ENCODE results near the gene ITGA1. TPM values are rescaled to one million over a fixed set of nuclear protein-coding genes. Genes with fewer than 3 reads are reported as not detected.

Gene ITGA1
- total and polyA plus RNA-seq, 2 of the 13 experiments (the other 11 are each of a cell fraction or from before 2014, with no cell fraction given), result 23.1 to 28.6 TPM

DNA sequence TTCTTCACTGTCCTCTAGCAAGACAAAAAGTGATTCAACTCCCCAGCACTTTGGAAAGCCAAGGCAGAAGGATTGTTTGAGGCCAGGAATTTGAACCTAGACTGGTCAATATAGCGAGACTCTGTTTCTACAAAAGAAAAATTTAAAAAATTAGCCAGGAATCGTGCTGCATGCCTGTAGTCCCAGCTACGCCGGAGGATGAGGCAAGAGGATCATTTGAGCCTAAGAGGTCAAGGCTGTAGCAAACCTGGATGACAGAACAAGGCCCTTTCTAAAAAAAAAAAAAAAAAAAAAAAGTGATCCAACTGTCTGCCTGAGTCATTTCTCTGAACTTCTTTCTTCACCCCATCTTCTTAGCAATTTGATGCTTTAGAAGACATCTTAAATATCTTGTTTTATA is 213.8 kb downstream of the ITGA1 start (continued):
- TF ChIP-seq, protein P1, sequence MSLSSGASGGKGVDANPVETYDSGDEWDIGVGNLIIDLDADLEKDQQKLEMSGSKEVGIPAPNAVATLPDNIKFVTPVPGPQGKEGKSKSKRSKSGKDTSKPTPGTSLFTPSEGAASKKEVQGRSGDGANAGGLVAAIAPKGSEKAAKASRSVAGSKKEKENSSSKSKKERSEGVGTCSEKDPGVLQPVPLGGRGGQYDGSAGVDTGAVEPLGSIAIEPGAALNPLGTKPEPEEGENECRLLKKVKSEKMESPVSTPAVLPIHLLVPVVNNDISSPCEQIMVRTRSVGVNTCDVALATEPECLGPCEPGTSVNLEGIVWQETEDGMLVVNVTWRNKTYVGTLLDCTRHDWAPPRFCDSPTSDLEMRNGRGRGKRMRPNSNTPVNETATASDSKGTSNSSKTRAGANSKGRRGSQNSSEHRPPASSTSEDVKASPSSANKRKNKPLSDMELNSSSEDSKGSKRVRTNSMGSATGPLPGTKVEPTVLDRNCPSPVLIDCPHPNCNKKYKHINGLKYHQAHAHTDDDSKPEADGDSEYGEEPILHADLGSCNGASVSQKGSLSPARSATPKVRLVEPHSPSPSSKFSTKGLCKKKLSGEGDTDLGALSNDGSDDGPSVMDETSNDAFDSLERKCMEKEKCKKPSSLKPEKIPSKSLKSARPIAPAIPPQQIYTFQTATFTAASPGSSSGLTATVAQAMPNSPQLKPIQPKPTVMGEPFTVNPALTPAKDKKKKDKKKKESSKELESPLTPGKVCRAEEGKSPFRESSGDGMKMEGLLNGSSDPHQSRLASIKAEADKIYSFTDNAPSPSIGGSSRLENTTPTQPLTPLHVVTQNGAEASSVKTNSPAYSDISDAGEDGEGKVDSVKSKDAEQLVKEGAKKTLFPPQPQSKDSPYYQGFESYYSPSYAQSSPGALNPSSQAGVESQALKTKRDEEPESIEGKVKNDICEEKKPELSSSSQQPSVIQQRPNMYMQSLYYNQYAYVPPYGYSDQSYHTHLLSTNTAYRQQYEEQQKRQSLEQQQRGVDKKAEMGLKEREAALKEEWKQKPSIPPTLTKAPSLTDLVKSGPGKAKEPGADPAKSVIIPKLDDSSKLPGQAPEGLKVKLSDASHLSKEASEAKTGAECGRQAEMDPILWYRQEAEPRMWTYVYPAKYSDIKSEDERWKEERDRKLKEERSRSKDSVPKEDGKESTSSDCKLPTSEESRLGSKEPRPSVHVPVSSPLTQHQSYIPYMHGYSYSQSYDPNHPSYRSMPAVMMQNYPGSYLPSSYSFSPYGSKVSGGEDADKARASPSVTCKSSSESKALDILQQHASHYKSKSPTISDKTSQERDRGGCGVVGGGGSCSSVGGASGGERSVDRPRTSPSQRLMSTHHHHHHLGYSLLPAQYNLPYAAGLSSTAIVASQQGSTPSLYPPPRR (CRISPR knock-in tag; IDR thresholded peaks at IDR 0.05; ENCODE audit: borderline replicate concordance), result 0 out of 2 replicates have a peak, but pooled peaks have one; percentile 22
- no peak for TF ChIP-seq TP53 (CRISPR knock-in tag; conservative IDR thresholded peaks at IDR 0.05)
- TF ChIP-seq TCF12 (IDR thresholded peaks at IDR 0.05), result no peak
- TF ChIP-seq TCF12 (CRISPR knock-in tag; IDR thresholded peaks at IDR 0.05), result 0 out of 2 replicates have a peak, but pooled peaks have one; percentile 29
- peak; percentile 87 for TF ChIP-seq TEAD3 (CRISPR knock-in tag; optimal IDR thresholded peaks at IDR 0.05; ENCODE audit: borderline replicate concordance)
- no peak for TF ChIP-seq ZNF549 (CRISPR knock-in tag; IDR thresholded peaks at IDR 0.05)
- TF ChIP-seq, protein P2, sequence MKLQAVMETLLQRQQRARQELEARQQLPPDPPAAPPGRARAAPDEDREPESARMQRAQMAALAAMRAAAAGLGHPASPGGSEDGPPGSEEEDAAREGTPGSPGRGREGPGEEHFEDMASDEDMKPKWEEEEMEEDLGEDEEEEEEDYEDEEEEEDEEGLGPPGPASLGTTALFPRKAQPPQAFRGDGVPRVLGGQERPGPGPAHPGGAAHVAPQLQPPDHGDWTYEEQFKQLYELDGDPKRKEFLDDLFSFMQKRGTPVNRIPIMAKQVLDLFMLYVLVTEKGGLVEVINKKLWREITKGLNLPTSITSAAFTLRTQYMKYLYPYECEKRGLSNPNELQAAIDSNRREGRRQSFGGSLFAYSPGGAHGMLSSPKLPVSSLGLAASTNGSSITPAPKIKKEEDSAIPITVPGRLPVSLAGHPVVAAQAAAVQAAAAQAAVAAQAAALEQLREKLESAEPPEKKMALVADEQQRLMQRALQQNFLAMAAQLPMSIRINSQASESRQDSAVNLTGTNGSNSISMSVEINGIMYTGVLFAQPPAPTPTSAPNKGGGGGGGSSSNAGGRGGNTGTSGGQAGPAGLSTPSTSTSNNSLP (IDR thresholded peaks at IDR 0.05; ENCODE audit: low read depth, low read length), result 0 out of 2 replicates have a peak, but pooled peaks have one; percentile 39
- TF ChIP-seq, protein P3, sequence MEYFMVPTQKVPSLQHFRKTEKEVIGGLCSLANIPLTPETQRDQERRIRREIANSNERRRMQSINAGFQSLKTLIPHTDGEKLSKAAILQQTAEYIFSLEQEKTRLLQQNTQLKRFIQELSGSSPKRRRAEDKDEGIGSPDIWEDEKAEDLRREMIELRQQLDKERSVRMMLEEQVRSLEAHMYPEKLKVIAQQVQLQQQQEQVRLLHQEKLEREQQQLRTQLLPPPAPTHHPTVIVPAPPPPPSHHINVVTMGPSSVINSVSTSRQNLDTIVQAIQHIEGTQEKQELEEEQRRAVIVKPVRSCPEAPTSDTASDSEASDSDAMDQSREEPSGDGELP (IDR thresholded peaks at IDR 0.05; ENCODE audit: borderline replicate concordance, low read depth), result no peak
- no peak for TF ChIP-seq ZNF781 (CRISPR knock-in tag; IDR thresholded peaks at IDR 0.05; ENCODE audit: borderline replicate concordance, not compliant biosample characterization)
- TF ChIP-seq, protein P4, sequence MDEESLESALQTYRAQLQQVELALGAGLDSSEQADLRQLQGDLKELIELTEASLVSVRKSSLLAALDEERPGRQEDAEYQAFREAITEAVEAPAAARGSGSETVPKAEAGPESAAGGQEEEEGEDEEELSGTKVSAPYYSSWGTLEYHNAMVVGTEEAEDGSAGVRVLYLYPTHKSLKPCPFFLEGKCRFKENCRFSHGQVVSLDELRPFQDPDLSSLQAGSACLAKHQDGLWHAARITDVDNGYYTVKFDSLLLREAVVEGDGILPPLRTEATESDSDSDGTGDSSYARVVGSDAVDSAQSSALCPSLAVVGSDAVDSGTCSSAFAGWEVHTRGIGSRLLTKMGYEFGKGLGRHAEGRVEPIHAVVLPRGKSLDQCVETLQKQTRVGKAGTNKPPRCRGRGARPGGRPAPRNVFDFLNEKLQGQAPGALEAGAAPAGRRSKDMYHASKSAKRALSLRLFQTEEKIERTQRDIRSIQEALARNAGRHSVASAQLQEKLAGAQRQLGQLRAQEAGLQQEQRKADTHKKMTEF (CRISPR knock-in tag; IDR thresholded peaks at IDR 0.05), result peak; percentile 52; the same call in 1 of the 2 replicates
- TF ChIP-seq, protein P5, sequence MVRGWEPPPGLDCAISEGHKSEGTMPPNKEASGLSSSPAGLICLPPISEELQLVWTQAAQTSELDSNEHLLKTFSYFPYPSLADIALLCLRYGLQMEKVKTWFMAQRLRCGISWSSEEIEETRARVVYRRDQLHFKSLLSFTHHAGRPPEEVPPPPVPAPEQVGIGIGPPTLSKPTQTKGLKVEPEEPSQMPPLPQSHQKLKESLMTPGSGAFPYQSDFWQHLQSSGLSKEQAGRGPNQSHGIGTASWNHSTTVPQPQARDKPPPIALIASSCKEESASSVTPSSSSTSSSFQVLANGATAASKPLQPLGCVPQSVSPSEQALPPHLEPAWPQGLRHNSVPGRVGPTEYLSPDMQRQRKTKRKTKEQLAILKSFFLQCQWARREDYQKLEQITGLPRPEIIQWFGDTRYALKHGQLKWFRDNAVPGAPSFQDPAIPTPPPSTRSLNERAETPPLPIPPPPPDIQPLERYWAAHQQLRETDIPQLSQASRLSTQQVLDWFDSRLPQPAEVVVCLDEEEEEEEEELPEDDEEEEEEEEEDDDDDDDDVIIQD (CRISPR knock-in tag; IDR thresholded peaks at IDR 0.05; ENCODE audit: low read depth), result peak; percentile 18; the same call in 1 of the 2 replicates
- peak; percentile 79 for TF ChIP-seq NR2F2 (IDR thresholded peaks at IDR 0.05; ENCODE audit: borderline replicate concordance, low read depth)
- peak; percentile 71; the same call in 1 of the 2 replicates for TF ChIP-seq CEBPB (IDR thresholded peaks at IDR 0.05; ENCODE audit: borderline replicate concordance, low read depth, low read length)
- TF ChIP-seq, protein P6, sequence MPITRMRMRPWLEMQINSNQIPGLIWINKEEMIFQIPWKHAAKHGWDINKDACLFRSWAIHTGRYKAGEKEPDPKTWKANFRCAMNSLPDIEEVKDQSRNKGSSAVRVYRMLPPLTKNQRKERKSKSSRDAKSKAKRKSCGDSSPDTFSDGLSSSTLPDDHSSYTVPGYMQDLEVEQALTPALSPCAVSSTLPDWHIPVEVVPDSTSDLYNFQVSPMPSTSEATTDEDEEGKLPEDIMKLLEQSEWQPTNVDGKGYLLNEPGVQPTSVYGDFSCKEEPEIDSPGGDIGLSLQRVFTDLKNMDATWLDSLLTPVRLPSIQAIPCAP (CRISPR knock-in tag; IDR thresholded peaks at IDR 0.05; ENCODE audit: low read depth), result no peak
- peak; percentile 74 for TF ChIP-seq NCOA2 (CRISPR knock-in tag; IDR thresholded peaks at IDR 0.05)
- TF ChIP-seq FOXJ3 (CRISPR knock-in tag; IDR thresholded peaks at IDR 0.05; ENCODE audit: borderline replicate concordance), result peak; percentile 21; the same call in 1 of the 2 replicates

All from HepG2 (cell line).